Activated CD4-positive, alpha-beta T cell treated with anti-CD3 and anti-CD28 coated beads, Interleukin-2, amount 50 U/mL, for 24 hours (primary cell): ENCODE measurements around the gene NHSL2.

ENCODE experiments used
- DNase-seq, 2 donors: peaks; one replicate each; pipeline ENCODE4 v3.0.0-alpha.2; 2020; ENCODE audit warnings: low read depth in 1 of 2, low spot score in 1 of 2

Gene NHSL2

GRCh38 chrX:72060921-72061490 lies 150.4 kb downstream of the NHSL2 start:
- DNase-seq: no peak

DNA sequence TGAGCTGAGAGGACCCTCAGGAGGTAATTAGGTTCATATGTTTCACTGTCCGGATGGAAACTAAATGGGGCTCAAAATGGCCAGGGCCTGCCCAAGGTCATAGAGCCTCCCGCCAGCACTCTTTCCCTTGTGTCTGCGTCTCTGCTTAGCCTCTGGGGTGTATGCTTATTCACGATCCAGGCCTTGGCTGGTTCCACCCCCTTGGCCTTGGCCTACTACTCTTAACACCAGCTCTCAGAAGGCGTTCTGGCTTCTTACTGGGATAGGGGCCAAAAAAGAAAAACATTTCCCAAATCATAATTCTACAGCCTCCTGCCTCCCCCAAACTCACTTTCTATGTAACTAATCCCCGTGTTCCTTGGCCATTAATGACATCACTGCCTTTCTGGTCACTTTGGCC lies 152.3 kb downstream of the NHSL2 start:
- no peak for DNase-seq

GRCh38 chrX:72069350-72070160 lies 158.9 kb downstream of the NHSL2 start:
- DNase-seq: no peak

- DNase-seq: no peak
Observed at GRCh38 chrX:72071213-72071612, 160.6 kb downstream of the NHSL2 start.

GRCh38 chrX:72073633-72074032 lies 163.0 kb downstream of the NHSL2 start:
- DNase-seq: no peak

GRCh38 chrX:72078411-72078810 lies 167.8 kb downstream of the NHSL2 start:
- no peak for DNase-seq

- no peak for DNase-seq
Observed at GRCh38 chrX:72079607-72080006, 169.0 kb downstream of the NHSL2 start.

DNA sequence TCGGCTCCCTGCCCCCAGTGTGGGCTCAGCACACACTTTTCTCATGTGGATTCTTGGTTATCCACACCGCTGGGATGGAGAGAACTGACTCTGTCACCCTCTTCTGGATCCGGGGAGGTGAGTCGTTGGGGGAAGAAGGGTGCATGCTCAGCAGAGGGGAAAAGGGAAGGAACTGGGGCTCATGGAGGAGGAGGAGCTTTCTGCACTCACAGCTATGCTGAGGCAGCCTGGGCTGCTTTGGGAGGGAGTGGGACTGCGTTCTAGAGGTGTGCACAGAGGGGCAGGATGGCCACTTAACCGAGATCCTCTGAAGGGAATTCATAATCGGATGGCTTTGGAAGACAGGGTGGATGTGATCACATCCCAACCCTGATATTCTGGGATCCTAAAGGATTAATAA lies 169.5 kb downstream of the NHSL2 start:
- no peak for DNase-seq

- no peak for DNase-seq
Observed at GRCh38 chrX:72080800-72081199, 170.2 kb downstream of the NHSL2 start.

DNA sequence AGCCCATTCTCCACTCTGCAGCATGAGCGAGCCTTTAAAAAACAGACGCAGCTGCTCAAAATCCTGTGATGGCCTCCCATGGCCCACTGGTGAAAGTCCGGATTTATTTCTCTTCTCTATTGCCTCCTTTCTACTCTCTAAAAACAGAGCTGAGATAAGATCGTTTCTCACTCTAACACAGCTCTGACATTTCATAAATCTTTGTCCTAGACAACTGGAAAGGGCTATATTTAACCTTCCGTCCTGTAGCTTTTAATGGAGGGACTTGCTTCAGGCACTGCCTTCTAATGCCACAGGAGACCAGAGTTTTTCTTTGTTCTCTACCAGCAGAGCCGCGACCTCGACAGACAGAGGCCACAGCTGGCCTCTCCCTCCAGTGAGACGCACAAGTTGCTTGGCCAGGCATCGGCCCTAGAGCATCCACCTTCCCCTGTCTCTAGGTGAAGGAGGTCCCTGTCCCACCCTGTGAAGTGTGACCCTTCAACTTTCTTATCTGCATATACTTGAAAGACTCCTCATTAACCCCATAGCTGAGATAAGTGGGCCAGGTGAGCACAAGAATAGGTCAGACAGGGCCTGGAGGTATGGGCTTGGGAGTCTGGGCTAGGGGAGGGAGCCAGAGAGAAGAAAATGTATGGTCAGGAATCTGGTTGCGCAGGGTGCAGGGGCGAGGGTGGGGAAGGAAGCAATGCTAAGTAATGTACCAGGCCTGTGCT lies 171.1 kb downstream of the NHSL2 start:
- DNase-seq: no peak

GRCh38 chrX:72083291-72083690 lies 172.6 kb downstream of the NHSL2 start:
- no peak for DNase-seq

GRCh38 chrX:72084114-72084513 lies 173.5 kb downstream of the NHSL2 start:
- no peak for DNase-seq

- DNase-seq: no peak
Observed at GRCh38 chrX:72086995-72087394, 176.3 kb downstream of the NHSL2 start.

DNA sequence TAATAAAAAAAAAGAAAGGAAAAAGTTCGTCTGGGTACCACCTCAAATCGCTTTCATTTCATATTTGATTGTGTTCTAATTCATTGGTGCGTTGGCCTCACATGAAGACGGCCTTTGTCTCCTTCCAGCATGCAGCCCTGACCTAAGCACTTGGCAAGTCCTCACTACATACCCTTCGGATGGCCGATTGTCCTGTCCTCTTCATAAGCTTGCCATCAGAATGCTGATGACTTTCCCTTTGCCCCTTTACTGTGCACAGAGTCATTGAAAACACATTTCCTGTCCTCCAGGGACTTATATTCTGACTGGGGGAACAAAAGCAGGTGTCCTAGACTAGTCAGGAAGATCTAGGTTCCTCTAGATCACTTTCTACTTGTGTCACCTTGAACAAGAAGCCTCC lies 178.1 kb downstream of the NHSL2 start:
- no peak for DNase-seq

DNA sequence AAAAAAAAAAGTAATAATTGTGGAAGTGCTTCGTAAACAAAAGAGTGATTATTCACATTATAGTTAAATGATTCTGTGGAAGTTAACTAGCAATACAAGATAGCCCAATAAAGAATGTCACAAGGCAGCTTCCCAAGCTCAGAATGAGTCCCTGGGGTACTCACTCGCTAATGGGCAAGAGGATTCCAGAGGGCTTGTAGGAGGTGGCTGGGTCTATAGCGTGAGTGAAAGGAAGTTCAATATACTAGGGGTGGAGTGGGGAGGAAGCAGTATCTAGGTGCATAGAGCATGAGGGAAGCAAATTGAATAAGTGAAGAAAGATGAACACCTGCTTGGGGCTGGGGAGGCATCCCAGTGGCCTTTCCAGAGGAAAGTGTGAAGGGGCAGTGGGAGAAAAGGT lies 178.6 kb downstream of the NHSL2 start:
- DNase-seq: no peak

DNA sequence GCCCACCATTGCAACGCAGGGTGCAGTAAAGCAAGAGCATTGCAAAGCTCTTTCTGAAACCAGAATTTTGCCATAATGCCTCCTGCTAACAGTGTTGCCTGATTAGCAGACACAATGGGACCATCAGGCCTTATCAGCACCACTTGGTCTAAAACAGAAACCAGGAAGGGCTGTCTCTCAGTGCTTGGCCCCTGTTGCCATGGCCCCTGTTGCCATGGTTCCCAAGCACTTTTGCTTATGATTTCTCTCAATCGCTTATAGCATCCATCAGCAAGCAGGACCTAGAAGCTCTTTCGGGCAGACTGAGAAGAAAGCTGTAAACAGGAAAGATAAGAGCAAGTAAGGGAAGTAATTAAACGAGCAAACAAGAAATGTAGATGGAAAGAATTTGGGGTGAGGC lies 184.2 kb downstream of the NHSL2 start:
- no peak for DNase-seq

GRCh38 chrX:72095370-72095769 lies 184.7 kb downstream of the NHSL2 start:
- no peak for DNase-seq

DNA sequence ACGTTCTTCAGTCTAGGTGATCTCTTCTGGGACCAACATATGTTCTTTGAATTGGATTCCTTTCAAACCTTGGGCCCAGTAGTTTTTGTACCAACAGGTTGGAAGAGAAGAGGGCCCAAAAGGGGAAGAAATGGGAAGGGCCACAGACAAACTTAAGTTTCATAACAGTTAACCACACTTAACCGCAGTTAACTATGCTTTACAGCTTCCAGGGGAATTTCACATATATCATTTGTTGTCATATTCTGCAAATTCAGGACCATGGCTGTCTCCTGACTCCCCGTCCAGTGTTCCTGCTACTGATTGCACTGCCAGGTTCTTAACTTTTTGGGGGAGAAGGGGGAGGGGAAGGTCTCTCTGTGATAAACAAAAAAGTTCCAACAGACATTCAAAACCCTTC lies 186.5 kb downstream of the NHSL2 start:
- DNase-seq: no peak

DNA sequence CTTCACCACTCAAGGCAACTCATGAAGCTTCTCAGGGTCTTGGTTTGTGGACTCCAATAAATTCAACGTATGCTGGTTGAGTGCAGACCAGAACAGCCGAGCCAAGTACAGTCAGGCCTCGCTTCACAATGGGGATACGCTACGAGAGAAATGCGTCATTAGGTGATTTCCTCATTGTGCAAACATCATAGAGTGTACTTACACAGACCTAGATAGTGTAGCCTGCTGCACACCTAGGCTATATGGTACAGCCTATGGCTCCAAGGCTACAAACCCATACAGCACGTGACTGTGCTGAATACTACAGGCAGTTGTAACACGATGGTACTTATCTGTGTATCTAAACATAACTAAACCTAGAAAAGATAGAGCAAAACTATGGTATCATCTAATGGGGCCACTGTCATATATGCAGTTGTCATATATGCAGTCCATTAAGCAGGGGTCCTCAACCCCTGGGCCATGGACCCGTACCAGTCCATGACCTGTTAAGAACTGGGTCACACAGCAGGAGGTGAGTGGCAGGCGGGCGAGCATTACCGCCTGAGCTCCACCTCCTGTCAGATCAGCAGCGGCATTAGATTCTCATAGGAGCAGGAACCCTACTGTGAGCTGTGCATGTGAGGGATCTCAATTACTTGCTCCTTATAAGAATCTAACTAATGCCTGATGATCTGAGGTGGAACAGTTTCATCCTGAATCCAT lies 189.6 kb downstream of the NHSL2 start:
- no peak for DNase-seq

DNA sequence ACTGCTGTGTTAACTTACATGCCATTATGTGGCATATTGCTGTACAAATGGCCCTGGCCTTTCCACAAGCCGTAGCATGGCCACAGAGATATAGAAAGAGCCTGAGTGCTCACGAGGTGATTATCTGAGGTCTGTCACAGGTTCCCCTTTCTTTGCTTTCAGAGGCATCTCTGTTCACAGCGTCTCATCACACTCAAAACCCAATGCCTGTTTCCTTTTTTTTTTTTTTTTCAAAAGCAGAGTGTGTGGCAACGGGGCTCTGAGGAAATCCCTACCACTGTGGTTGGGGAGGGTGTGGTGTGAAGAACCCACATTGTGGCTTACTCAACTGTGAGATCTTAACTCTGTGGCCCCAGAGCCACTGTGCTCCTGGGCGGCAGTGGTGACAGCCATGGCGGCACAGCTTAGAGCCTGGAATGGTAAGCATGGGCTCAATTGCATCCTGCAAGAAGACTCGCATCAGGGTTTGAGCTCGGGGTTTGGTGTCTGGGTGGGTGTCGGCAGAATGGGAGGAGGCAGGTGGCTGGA lies 190.2 kb downstream of the NHSL2 start:
- DNase-seq: peak in 1 of 2 donors; percentile 27

DNA sequence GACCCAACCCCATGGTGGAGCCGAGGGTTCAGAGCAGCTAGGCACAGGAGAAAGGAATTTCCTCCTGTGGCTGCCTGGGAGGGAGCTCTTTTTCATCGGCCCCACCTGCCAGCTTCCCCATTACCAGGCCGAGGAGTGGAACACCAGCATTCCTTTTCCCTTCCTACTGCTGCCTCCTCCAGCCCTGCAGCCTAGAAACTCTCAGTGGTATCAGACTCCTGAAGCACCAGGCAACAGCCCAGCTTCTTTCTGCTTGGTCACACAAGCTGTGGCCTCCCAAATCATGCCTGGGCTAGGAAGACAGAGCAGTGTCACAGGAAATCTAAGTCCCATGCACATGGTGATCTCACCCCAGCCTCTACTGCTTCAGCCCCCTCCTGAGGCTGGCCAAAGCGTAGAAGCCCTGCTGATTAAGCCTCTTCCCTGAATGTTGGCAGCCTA lies 191.0 kb downstream of the NHSL2 start:
- no peak for DNase-seq
